HCT116 (cell line): ENCODE data around the gene SERINC5. TPM values are rescaled to one million over a fixed set of nuclear protein-coding genes. Genes with fewer than 3 reads are reported as not detected.

Source experiments
- ATAC-seq: fragments of 200-7000 bp; cut with Tn5 transposase; 2 replicates; pipeline ENCODE4 v1.9.1; 2020; ENCODE audit warnings: mild to moderate bottlenecking, moderate library complexity
- BruUV-seq: library from RNA; stranded (reverse); fragments of 400-500 nt; replicated peaks from 2 replicates; lab custom pipeline; 2021; lab: Mats Ljungman, UMichigan
- CTCF ChIA-PET: fragments of 300-600 bp; sonication (Branson Sonifier 250); formaldehyde crosslinking; loops from one replicate; lab custom pipeline; 2021; ENCODE audit warnings: antibody characterized with exemption; lab: Charles Lee
- POLR2A ChIA-PET: fragments of 300-600, 350-600 bp; sonication (Branson Sonifier 250); formaldehyde crosslinking; loops from one replicate; lab custom pipeline; 2021; ENCODE audit warnings: antibody characterized with exemption; lab: Charles Lee
- RAD21 ChIA-PET, 2 experiments: fragments of 300-600 bp; sonication (Branson Sonifier 250); formaldehyde crosslinking; loops; one replicate each; lab custom pipeline; 2023; ENCODE audit warnings: low total read pairs in 2 of 2; ENCODE audit not compliant: uncharacterized antibody in 2 of 2, unreplicated experiment in 2 of 2, low non-redundant PET in 1 of 2; lab: Charles Lee
- DNase-seq: peaks from one replicate; pipeline ENCODE4 v3.0.0-alpha.2; 2010; ENCODE audit warnings: low read depth, low spot score
- H2AFZ ChIP-seq: fragments of 200-600 bp; shearing (Covaris generic), sonication (generic); 2 replicates; pipeline ENCODE4 v1.6.1; 2017; ENCODE audit warnings: low read depth, mixed run types, mixed read lengths, antibody characterized with exemption, low read length; ENCODE audit not compliant: poor library complexity, severe bottlenecking
- H3K27ac ChIP-seq: 2 replicates; pipeline ENCODE4 v1.5.1; 2012; ENCODE audit warnings: low read depth, low read length
- H3K27me3 ChIP-seq: fragments of 200-600 bp; sonication (generic); 2 replicates; pipeline ENCODE4 v1.6.1; 2016; ENCODE audit warnings: mixed run types, low read length, mixed read lengths; ENCODE audit not compliant: insufficient read depth
- H3K36me3 ChIP-seq, 2 experiments: fragments of 200-500 bp in 1 of 2; fragments of 200-600 bp in 1 of 2; sonication (Bioruptor generic) in 1 of 2; sonication (generic) in 1 of 2; 2 replicates each; pipeline versions ENCODE4 v1.5.1 to v1.6.1; 2014 to 2016; ENCODE audit warnings: low read length in 2 of 2, inconsistent platforms in 1 of 2, mixed read lengths in 1 of 2, mixed run types in 1 of 2; ENCODE audit not compliant: insufficient read depth in 2 of 2, control insufficient read depth in 1 of 2
- H3K4me1 ChIP-seq, 2 experiments: fragments of 200-600 bp in 1 of 2; sonication (generic) in 1 of 2; 2 replicates each; pipeline versions ENCODE4 v1.5.1 to v1.6.1; 2012 to 2017; ENCODE audit warnings: low read length in 2 of 2, inconsistent platforms in 1 of 2, mild to moderate bottlenecking in 1 of 2, mixed read lengths in 1 of 2, mixed run types in 1 of 2, moderate library complexity in 1 of 2; ENCODE audit not compliant: insufficient read depth in 2 of 2, control insufficient read depth in 1 of 2
- H3K4me2 ChIP-seq: fragments of 200-600 bp; sonication (generic); 2 replicates; pipeline ENCODE4 v1.6.1; 2017; ENCODE audit warnings: mixed run types, low read length, mixed read lengths
- H3K4me3 ChIP-seq, 2 experiments: fragments of 200-600 bp in 1 of 2; sonication (generic) in 1 of 2; replicated peaks in 1 of 2; 2 replicates each; pipeline ENCODE4 v1.5.1; 2011 to 2016; ENCODE audit warnings: low read length in 2 of 2, control low read depth in 1 of 2, low read depth in 1 of 2, mild to moderate bottlenecking in 1 of 2, mixed read lengths in 1 of 2, mixed run types in 1 of 2
- H3K79me2 ChIP-seq: fragments of 200-600 bp; sonication (generic); 2 replicates; pipeline ENCODE4 v1.6.1; 2017; ENCODE audit warnings: mild to moderate bottlenecking, mixed run types, low read length, moderate library complexity, mixed read lengths; ENCODE audit not compliant: insufficient read depth
- H3K9ac ChIP-seq: fragments of 200-600 bp; sonication (generic); 2 replicates; pipeline ENCODE4 v1.6.1; 2016; ENCODE audit warnings: low read length, mixed read lengths
- H3K9me2 ChIP-seq: fragments of 200-600 bp; sonication (generic), shearing (Covaris generic); 2 replicates; pipeline ENCODE4 v1.6.1; 2017; ENCODE audit warnings: mixed run types, mild to moderate bottlenecking, moderate library complexity; ENCODE audit not compliant: insufficient read depth
- H3K9me3 ChIP-seq, 2 experiments: fragments of 200-500 bp in 1 of 2; fragments of 200-600 bp in 1 of 2; sonication (Bioruptor generic) in 1 of 2; sonication (generic) in 1 of 2; 2 replicates each; pipeline ENCODE4 v1.6.1; 2014 to 2017; ENCODE audit warnings: low read length in 2 of 2, mixed read lengths in 2 of 2, inconsistent platforms in 1 of 2, low read depth in 1 of 2, mild to moderate bottlenecking in 1 of 2, mixed run types in 1 of 2, moderate library complexity in 1 of 2; ENCODE audit not compliant: control insufficient read depth in 1 of 2, insufficient read depth in 1 of 2
- H4K20me1 ChIP-seq: fragments of 200-600 bp; sonication (generic), shearing (Covaris generic); 2 replicates; pipeline ENCODE4 v1.6.1; 2017; ENCODE audit warnings: mixed run types, mild to moderate bottlenecking, moderate library complexity; ENCODE audit not compliant: insufficient read depth
- EGR1 ChIP-seq: IDR thresholded peaks from 2 replicates; pipeline ENCODE4 v1.6.1; 2012; ENCODE audit warnings: low read depth
- EZH2phosphoT487 ChIP-seq: fragments of 200-600 bp; IDR thresholded peaks from 2 replicates; pipeline ENCODE4 v1.6.1; 2018; ENCODE audit warnings: antibody characterized with exemption, borderline replicate concordance
- JUND ChIP-seq: IDR thresholded peaks from 2 replicates; pipeline ENCODE4 v1.6.1; 2012
- POLR2A ChIP-seq: IDR thresholded peaks from 2 replicates; pipeline ENCODE4 v1.7.0; 2011; ENCODE audit warnings: borderline replicate concordance; ENCODE audit not compliant: insufficient read depth, insufficient read length; ENCODE audit errors: extremely low read depth
- RAD21 ChIP-seq: IDR thresholded peaks from 2 replicates; pipeline ENCODE4 v1.6.1; 2012; ENCODE audit warnings: low read depth, mild to moderate bottlenecking
- SIN3A ChIP-seq: IDR thresholded peaks from 2 replicates; pipeline ENCODE4 v1.6.1; 2012; ENCODE audit warnings: low read depth
- SRF ChIP-seq: IDR thresholded peaks from 2 replicates; pipeline ENCODE4 v1.6.1; 2012; ENCODE audit warnings: low read depth
- TCF7L2 ChIP-seq: IDR thresholded peaks from 2 replicates; pipeline ENCODE4 v1.7.0; 2011; ENCODE audit warnings: borderline replicate concordance, inconsistent platforms; ENCODE audit not compliant: insufficient read depth, insufficient read length; ENCODE audit errors: extremely low read depth
- ZFX ChIP-seq: fragments of 450-650 bp; IDR thresholded peaks from 2 replicates; pipeline ENCODE4 v1.6.1; 2017
- ZNF274 ChIP-seq: fragments of 200-500 bp; sonication (Bioruptor generic); IDR thresholded peaks from 2 replicates; pipeline ENCODE4 v1.6.1; 2014; ENCODE audit warnings: mild to moderate bottlenecking, low read depth, low read length, inconsistent platforms
- intact Hi-C: fragments of 100-400 bp; cut with micrococcal nuclease; formaldehyde crosslinking; loops from 2 replicates; pipeline ENCODE4 v1.10.0; 2022
- total RNA-seq: library from RNA; stranded (reverse); gene quantifications from one replicate; pipeline ENCODE4 v1.2.1, GENCODE V29; 2021; ENCODE audit not compliant: unreplicated experiment
- TF ChIP-seq, protein P1 (sequence below): IDR thresholded peaks from 2 replicates; pipeline ENCODE4 v1.6.1; 2011; ENCODE audit warnings: mild to moderate bottlenecking, low read length, moderate library complexity; ENCODE audit not compliant: insufficient replicate concordance; ENCODE audit errors: extremely low read depth
- TF ChIP-seq, protein P2 (sequence below), 3 experiments: fragments of 200-600 bp in 1 of 3; sonication (generic) in 1 of 3; IDR thresholded peaks in 2 of 3; conservative IDR thresholded peaks in 1 of 3; 2 replicates each; pipeline ENCODE4 v1.5.1; 2012 to 2017; ENCODE audit warnings: low read depth in 2 of 3, low read length in 2 of 3, antibody characterized with exemption in 1 of 3, borderline replicate concordance in 1 of 3, control low read depth in 1 of 3, mild to moderate bottlenecking in 1 of 3, mixed read lengths in 1 of 3, mixed run types in 1 of 3, moderate library complexity in 1 of 3; ENCODE audit not compliant: insufficient read depth in 1 of 3
- TF ChIP-seq, protein P3 (sequence below): IDR thresholded peaks from 2 replicates; pipeline ENCODE4 v1.6.1; 2012; ENCODE audit warnings: low read depth

Gene SERINC5
- total RNA-seq, 1 experiment from 2014 or later: 39.3 TPM

DNA sequence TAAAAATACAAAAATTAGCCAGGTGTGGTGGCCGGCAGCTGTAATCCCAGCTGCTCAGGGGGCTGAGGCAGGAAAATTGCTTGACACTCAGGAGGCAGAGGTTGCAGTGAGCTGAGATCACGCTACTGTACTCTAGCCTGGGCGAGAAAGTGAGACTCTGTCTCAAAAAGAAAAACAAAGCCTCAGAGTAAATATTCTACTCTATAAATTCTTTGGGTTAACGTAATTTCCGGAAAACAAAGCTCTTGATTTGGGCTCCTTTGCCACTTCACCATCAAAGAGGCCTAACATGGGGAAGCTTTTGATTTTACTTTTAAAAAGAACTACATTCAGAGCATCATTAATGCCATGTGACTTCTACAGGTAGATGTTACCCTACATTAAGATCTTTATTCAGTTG is 103.1 kb downstream of the SERINC5 start:
- H3K4me3 ChIP-seq: no peak overlapping the region
- no peak overlapping the region for H2AFZ ChIP-seq
- DNase-seq (no peak), ATAC-seq (no peak)
- H3K9me2 ChIP-seq: no peaks in the 10 kb centered on the region
- H3K9ac ChIP-seq: no peak overlapping the region
- RAD21 ChIA-PET: no interaction called here
- H3K79me2 ChIP-seq: no peaks in the 10 kb centered on the region
- H3K4me2 ChIP-seq: no peak overlapping the region
- H3K4me1 ChIP-seq: no peaks in the 10 kb centered on the region
- H3K27ac ChIP-seq: no peak overlapping the region
- no peak for TF ChIP-seq ZNF274
- TF ChIP-seq, protein P1, sequence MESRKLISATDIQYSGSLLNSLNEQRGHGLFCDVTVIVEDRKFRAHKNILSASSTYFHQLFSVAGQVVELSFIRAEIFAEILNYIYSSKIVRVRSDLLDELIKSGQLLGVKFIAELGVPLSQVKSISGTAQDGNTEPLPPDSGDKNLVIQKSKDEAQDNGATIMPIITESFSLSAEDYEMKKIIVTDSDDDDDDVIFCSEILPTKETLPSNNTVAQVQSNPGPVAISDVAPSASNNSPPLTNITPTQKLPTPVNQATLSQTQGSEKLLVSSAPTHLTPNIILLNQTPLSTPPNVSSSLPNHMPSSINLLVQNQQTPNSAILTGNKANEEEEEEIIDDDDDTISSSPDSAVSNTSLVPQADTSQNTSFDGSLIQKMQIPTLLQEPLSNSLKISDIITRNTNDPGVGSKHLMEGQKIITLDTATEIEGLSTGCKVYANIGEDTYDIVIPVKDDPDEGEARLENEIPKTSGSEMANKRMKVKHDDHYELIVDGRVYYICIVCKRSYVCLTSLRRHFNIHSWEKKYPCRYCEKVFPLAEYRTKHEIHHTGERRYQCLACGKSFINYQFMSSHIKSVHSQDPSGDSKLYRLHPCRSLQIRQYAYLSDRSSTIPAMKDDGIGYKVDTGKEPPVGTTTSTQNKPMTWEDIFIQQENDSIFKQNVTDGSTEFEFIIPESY: no peak
- TF ChIP-seq EZH2phosphoT487: no peak
- TF ChIP-seq, protein P2, sequence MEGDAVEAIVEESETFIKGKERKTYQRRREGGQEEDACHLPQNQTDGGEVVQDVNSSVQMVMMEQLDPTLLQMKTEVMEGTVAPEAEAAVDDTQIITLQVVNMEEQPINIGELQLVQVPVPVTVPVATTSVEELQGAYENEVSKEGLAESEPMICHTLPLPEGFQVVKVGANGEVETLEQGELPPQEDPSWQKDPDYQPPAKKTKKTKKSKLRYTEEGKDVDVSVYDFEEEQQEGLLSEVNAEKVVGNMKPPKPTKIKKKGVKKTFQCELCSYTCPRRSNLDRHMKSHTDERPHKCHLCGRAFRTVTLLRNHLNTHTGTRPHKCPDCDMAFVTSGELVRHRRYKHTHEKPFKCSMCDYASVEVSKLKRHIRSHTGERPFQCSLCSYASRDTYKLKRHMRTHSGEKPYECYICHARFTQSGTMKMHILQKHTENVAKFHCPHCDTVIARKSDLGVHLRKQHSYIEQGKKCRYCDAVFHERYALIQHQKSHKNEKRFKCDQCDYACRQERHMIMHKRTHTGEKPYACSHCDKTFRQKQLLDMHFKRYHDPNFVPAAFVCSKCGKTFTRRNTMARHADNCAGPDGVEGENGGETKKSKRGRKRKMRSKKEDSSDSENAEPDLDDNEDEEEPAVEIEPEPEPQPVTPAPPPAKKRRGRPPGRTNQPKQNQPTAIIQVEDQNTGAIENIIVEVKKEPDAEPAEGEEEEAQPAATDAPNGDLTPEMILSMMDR (IDR thresholded peaks at IDR 0.05 in 2 of 3, conservative IDR thresholded peaks at IDR 0.05 in 1 of 3; ENCODE audit: borderline replicate concordance in 1 of 3, insufficient read depth in 1 of 3, low read depth in 2 of 3, low read length in 2 of 3): no peak
- no peak for TF ChIP-seq JUND
- no peak for TF ChIP-seq RAD21
- no peak for TF ChIP-seq EGR1
- no peak for TF ChIP-seq SIN3A
- TF ChIP-seq POLR2A: no peak
- TF ChIP-seq, protein P3, sequence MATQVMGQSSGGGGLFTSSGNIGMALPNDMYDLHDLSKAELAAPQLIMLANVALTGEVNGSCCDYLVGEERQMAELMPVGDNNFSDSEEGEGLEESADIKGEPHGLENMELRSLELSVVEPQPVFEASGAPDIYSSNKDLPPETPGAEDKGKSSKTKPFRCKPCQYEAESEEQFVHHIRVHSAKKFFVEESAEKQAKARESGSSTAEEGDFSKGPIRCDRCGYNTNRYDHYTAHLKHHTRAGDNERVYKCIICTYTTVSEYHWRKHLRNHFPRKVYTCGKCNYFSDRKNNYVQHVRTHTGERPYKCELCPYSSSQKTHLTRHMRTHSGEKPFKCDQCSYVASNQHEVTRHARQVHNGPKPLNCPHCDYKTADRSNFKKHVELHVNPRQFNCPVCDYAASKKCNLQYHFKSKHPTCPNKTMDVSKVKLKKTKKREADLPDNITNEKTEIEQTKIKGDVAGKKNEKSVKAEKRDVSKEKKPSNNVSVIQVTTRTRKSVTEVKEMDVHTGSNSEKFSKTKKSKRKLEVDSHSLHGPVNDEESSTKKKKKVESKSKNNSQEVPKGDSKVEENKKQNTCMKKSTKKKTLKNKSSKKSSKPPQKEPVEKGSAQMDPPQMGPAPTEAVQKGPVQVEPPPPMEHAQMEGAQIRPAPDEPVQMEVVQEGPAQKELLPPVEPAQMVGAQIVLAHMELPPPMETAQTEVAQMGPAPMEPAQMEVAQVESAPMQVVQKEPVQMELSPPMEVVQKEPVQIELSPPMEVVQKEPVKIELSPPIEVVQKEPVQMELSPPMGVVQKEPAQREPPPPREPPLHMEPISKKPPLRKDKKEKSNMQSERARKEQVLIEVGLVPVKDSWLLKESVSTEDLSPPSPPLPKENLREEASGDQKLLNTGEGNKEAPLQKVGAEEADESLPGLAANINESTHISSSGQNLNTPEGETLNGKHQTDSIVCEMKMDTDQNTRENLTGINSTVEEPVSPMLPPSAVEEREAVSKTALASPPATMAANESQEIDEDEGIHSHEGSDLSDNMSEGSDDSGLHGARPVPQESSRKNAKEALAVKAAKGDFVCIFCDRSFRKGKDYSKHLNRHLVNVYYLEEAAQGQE: no peak
- no peak for TF ChIP-seq SRF
- TF ChIP-seq ZFX: no peak
- no peak for TF ChIP-seq TCF7L2
- BruUV-seq: no TSS peak
- intact Hi-C loops: no loop called here
- H3K36me3 ChIP-seq: peaks cover 0 to 2% of the 10 kb centered on the region in 2 experiments; a peak in 1 of 4 replicates
- no peaks in the 10 kb centered on the region for H4K20me1 ChIP-seq
- H3K9me3 ChIP-seq: no peaks in the 10 kb centered on the region
- no peaks in the 10 kb centered on the region for H3K27me3 ChIP-seq
- CTCF ChIA-PET: no interaction called here
- POLR2A ChIA-PET: no interaction called here
